H1 (cell line): ENCODE data around the gene C19orf12. TPM values are rescaled to one million over a fixed set of nuclear protein-coding genes. Genes with fewer than 3 reads are reported as not detected.

Source experiments
- CTCF ChIA-PET: fragments of 300-600 bp; sonication (Branson Sonifier 250); formaldehyde crosslinking; loops from one replicate; lab custom pipeline; 2021; ENCODE audit not compliant: partially characterized antibody; lab: Charles Lee
- POLR2A ChIA-PET: fragments of 300-600 bp; sonication (Branson Sonifier 250); formaldehyde crosslinking; loops from one replicate; lab custom pipeline; 2021; ENCODE audit warnings: inconsistent platforms; ENCODE audit not compliant: partially characterized antibody; lab: Charles Lee
- DNase-seq, 2 experiments: peaks; one replicate each; pipeline versions ENCODE4 v3.0.0 to v3.0.0-alpha.2; 2010 to 2022; ENCODE audit warnings: low spot score in 2 of 2, low read depth in 1 of 2, mixed read lengths in 1 of 2
- FAIRE-seq: peaks from 2 replicates; lab custom pipeline; 2011; peaks lifted over from hg19 to GRCh38; lab: Jason Lieb, UNC
- H2AFZ ChIP-seq: 2 replicates; pipeline ENCODE4 v1.8.1; 2012; ENCODE audit warnings: low read length, inconsistent platforms
- H2AK5ac ChIP-seq: 2 replicates; pipeline ENCODE4 v1.6.1; 2013; ENCODE audit warnings: low read depth, low read length
- H2BK120ac ChIP-seq: replicated peaks from 2 replicates; pipeline ENCODE3; 2013; ENCODE audit warnings: low read depth, low read length, inconsistent platforms
- H2BK12ac ChIP-seq: 2 replicates; pipeline ENCODE4 v1.6.1; 2013; ENCODE audit warnings: low read depth, low read length
- H2BK15ac ChIP-seq: 2 replicates; pipeline ENCODE4 v1.6.1; 2013; ENCODE audit warnings: low read length
- H2BK20ac ChIP-seq: 2 replicates; pipeline ENCODE4 v1.6.1; 2013; ENCODE audit warnings: low read length
- H2BK5ac ChIP-seq: 2 replicates; pipeline ENCODE4 v1.6.1; 2013; ENCODE audit warnings: low read depth, low read length
- H3K14ac ChIP-seq: 2 replicates; pipeline ENCODE4 v1.6.1; 2013; ENCODE audit warnings: inconsistent platforms; ENCODE audit not compliant: insufficient read length
- H3K18ac ChIP-seq: 2 replicates; pipeline ENCODE4 v1.6.1; 2013; ENCODE audit warnings: low read length; ENCODE audit errors: extremely low read depth
- H3K23ac ChIP-seq: 2 replicates; pipeline ENCODE4 v1.6.1; 2013; ENCODE audit warnings: inconsistent platforms; ENCODE audit not compliant: insufficient read length
- H3K23me2 ChIP-seq: 2 replicates; pipeline ENCODE4 v1.6.1; 2013; ENCODE audit warnings: low read depth, low read length
- H3K27ac ChIP-seq: 2 replicates; pipeline ENCODE4 v1.6.1; 2011; ENCODE audit warnings: low read depth, low read length, inconsistent platforms
- H3K27me3 ChIP-seq, 4 experiments: replicated peaks in 1 of 4; 1 replicate in 1 of 4; 2 replicates in 3 of 4; pipeline versions ENCODE4 v1.6.1 to v1.8.1; 2011 to 2013; ENCODE audit warnings: low read length in 3 of 4, mild to moderate bottlenecking in 3 of 4, inconsistent platforms in 2 of 4, mixed read lengths in 2 of 4, moderate library complexity in 1 of 4; ENCODE audit not compliant: control insufficient read depth in 3 of 4, insufficient read depth in 3 of 4; ENCODE audit errors: extremely low read depth in 1 of 4
- H3K36me3 ChIP-seq, 4 experiments: 2 replicates each; pipeline versions ENCODE4 v1.6.1 to v1.8.1; 2011 to 2013; ENCODE audit warnings: mild to moderate bottlenecking in 4 of 4, low read length in 3 of 4, moderate library complexity in 2 of 4, control low read depth in 1 of 4, inconsistent platforms in 1 of 4; ENCODE audit not compliant: insufficient read depth in 4 of 4, control insufficient read depth in 2 of 4
- H3K4ac ChIP-seq: replicated peaks from 2 replicates; pipeline ENCODE3; 2013; ENCODE audit warnings: low read length, low read depth, mixed read lengths, inconsistent platforms; ENCODE audit not compliant: insufficient read length
- H3K4me1 ChIP-seq, 4 experiments: replicated peaks in 1 of 4; 1 replicate in 1 of 4; 2 replicates in 3 of 4; pipeline versions ENCODE4 v1.6.1 to v1.8.1; 2011 to 2013; ENCODE audit warnings: low read length in 3 of 4, inconsistent platforms in 2 of 4, mixed read lengths in 1 of 4; ENCODE audit not compliant: insufficient read depth in 4 of 4, control insufficient read depth in 3 of 4
- H3K4me2 ChIP-seq, 2 experiments: 2 replicates each; pipeline versions ENCODE4 v1.6.1 to v1.8.1; 2011 to 2013; ENCODE audit warnings: low read depth in 2 of 2, low read length in 2 of 2, control low read depth in 1 of 2, inconsistent platforms in 1 of 2, mild to moderate bottlenecking in 1 of 2; ENCODE audit not compliant: insufficient read depth in 1 of 2
- H3K4me3 ChIP-seq, 4 experiments: fragments of 200-600, 300-600 bp in 1 of 4; sonication (generic), shearing (Covaris generic), sonication (Bioruptor Twin) in 1 of 4; 2 replicates each; pipeline versions ENCODE4 v1.5.1 to v1.8.1; 2011 to 2016; ENCODE audit warnings: low read length in 4 of 4, low read depth in 3 of 4, control low read depth in 2 of 4, inconsistent platforms in 2 of 4, mild to moderate bottlenecking in 2 of 4, mixed read lengths in 1 of 4, moderate library complexity in 1 of 4; ENCODE audit not compliant: insufficient read depth in 2 of 4; ENCODE audit errors: extremely low read depth in 1 of 4
- H3K56ac ChIP-seq: replicated peaks from 2 replicates; pipeline ENCODE3; 2013; ENCODE audit warnings: low read depth, mild to moderate bottlenecking, mixed read lengths, low read length, inconsistent platforms; ENCODE audit not compliant: insufficient read length
- H3K79me1 ChIP-seq: 2 replicates; pipeline ENCODE4 v1.6.1; 2013; ENCODE audit warnings: low read depth, low read length, control low read depth
- H3K79me2 ChIP-seq, 2 experiments: 2 replicates each; pipeline versions ENCODE4 v1.6.1 to v1.8.1; 2012 to 2013; ENCODE audit warnings: low read length in 2 of 2, mild to moderate bottlenecking in 2 of 2, inconsistent platforms in 1 of 2; ENCODE audit not compliant: insufficient read depth in 2 of 2, control insufficient read depth in 1 of 2
- H3K9ac ChIP-seq, 4 experiments: replicated peaks in 1 of 4; 1 replicate in 1 of 4; 2 replicates in 3 of 4; pipeline versions ENCODE4 v1.6.1 to v1.8.1; 2011 to 2013; ENCODE audit warnings: low read depth in 3 of 4, low read length in 3 of 4, control low read depth in 2 of 4, mild to moderate bottlenecking in 2 of 4, moderate library complexity in 2 of 4, inconsistent platforms in 1 of 4; ENCODE audit errors: extremely low read depth in 1 of 4
- H3K9me3 ChIP-seq, 2 experiments: 2 replicates each; pipeline versions ENCODE4 v1.6.1 to v1.8.1; 2012 to 2013; ENCODE audit warnings: mild to moderate bottlenecking in 2 of 2, moderate library complexity in 2 of 2, control low read depth in 1 of 2, inconsistent platforms in 1 of 2, low read depth in 1 of 2, low read length in 1 of 2, mixed read lengths in 1 of 2; ENCODE audit not compliant: insufficient read depth in 2 of 2
- H4K20me1 ChIP-seq, 2 experiments: replicated peaks in 1 of 2; 2 replicates each; pipeline versions ENCODE3 to v1.8.1; 2011 to 2013; ENCODE audit warnings: inconsistent platforms in 2 of 2, low read length in 2 of 2, mild to moderate bottlenecking in 1 of 2; ENCODE audit not compliant: insufficient read depth in 2 of 2, control insufficient read depth in 1 of 2
- H4K5ac ChIP-seq: 2 replicates; pipeline ENCODE4 v1.6.1; 2013; ENCODE audit warnings: low read length, low read depth, mixed read lengths, inconsistent platforms; ENCODE audit not compliant: insufficient read length
- H4K8ac ChIP-seq: 2 replicates; pipeline ENCODE4 v1.8.0; 2013; ENCODE audit warnings: mild to moderate bottlenecking, moderate library complexity, low read length, inconsistent platforms; ENCODE audit not compliant: insufficient read depth; ENCODE audit errors: extremely low read depth
- H4K91ac ChIP-seq: replicated peaks from 2 replicates; pipeline ENCODE3; 2013; ENCODE audit warnings: low read length, mixed read lengths, inconsistent platforms; ENCODE audit not compliant: insufficient read length
- ATF2 ChIP-seq: IDR thresholded peaks from 2 replicates; pipeline ENCODE4 v1.6.1; 2012; ENCODE audit warnings: low read length, inconsistent platforms
- CTCF ChIP-seq, 3 experiments: IDR thresholded peaks; 1 replicate in 2 of 3; 2 replicates in 1 of 3; pipeline versions ENCODE4 v1.5.1 to v1.6.1; 2011; ENCODE audit warnings: low read length in 3 of 3, mild to moderate bottlenecking in 3 of 3, inconsistent platforms in 2 of 3, low read depth in 1 of 3, moderate library complexity in 1 of 3; ENCODE audit not compliant: insufficient read depth in 1 of 3; ENCODE audit errors: control extremely low read depth in 1 of 3
- EGR1 ChIP-seq: IDR thresholded peaks from 2 replicates; pipeline ENCODE4 v1.6.1; 2011; ENCODE audit warnings: low read depth, low read length, borderline replicate concordance
- EZH2 ChIP-seq: fragments of 200-600 bp; sonication (generic); IDR thresholded peaks from 2 replicates; pipeline ENCODE4 v1.7.1; 2012; ENCODE audit warnings: low read depth, mild to moderate bottlenecking, moderate library complexity, low read length, inconsistent platforms; ENCODE audit not compliant: severe bottlenecking
- GABPA ChIP-seq: IDR thresholded peaks from 2 replicates; pipeline ENCODE4 v1.6.1; 2011; ENCODE audit warnings: mild to moderate bottlenecking, low read length, moderate library complexity, borderline replicate concordance; ENCODE audit not compliant: insufficient read depth
- KDM5A ChIP-seq: fragments of 200-600 bp; IDR thresholded peaks from 2 replicates; pipeline ENCODE4 v1.7.1; 2012; ENCODE audit warnings: mild to moderate bottlenecking, low read length, inconsistent platforms, mixed read lengths
- RFX5 ChIP-seq: IDR thresholded peaks from 2 replicates; pipeline ENCODE4 v1.6.1; 2011; ENCODE audit warnings: low read depth, low read length, improper control_type of control experiment, borderline replicate concordance
- TAF1 ChIP-seq: IDR thresholded peaks from 2 replicates; pipeline ENCODE4 v1.6.1; 2011; ENCODE audit warnings: mild to moderate bottlenecking, low read depth, low read length
- YY1 ChIP-seq: IDR thresholded peaks from 2 replicates; pipeline ENCODE4 v1.6.1; 2011; ENCODE audit warnings: low read depth, mild to moderate bottlenecking, low read length
- WGBS, 2 experiments: shearing (Covaris generic) in 1 of 2; methylation state at CpG; one replicate each; pipeline versions ENCODE4 v1.1.6 to v1.1.7; 2013 to 2015; ENCODE audit warnings: low lambda C conversion rate in 2 of 2, mixed read lengths in 2 of 2, inconsistent platforms in 1 of 2, low coverage in 1 of 2, missing lambda C conversion rate in 1 of 2; ENCODE audit not compliant: insufficient replicate concordance in 2 of 2, insufficient coverage in 1 of 2, insufficient read length in 1 of 2; ENCODE audit errors: extremely low coverage in 1 of 2, missing lambda C conversion rate in 1 of 2; 5-methylcytosine and 5-hydroxymethylcytosine counted together
- polyA plus RNA-seq, 7 experiments: library from polyadenylated mRNA; depleted of rRNA in 3 of 7; stranded (reverse) in 5 of 7; unstranded in 2 of 7; fragments of >200 nt in 5 of 7; fragments of 200-250 nt in 2 of 7; gene quantifications; 1 replicate in 5 of 7; 2 replicates in 1 of 7; 4 replicates in 1 of 7; pipeline versions ENCODE4 v1.2.1 to v1.2.3, GENCODE V29; 2011 to 2013; ENCODE audit warnings: missing spikeins in 2 of 7, mixed read lengths in 2 of 7
- total RNA-seq: library from RNA; stranded (reverse); fragmentation: NEBNext Ultra II Directional; extraction: Animal tissue kit (Norgen Biotek cat#: 25700); gene quantifications from 2 replicates; pipeline ENCODE4 v1.2.1, GENCODE V29; 2021

The C19orf12 gene
- total and polyA plus RNA-seq, 2 of the 8 experiments (the other 6 are each of a cell fraction or from before 2014, with no cell fraction given): 10.7 to 11.9 TPM

- Histone ChIP-seq H3K23me2 (no peaks in the 10 kb centered on the region), H2AK5ac (no peak overlapping the region), H3K9me3 (no peaks in the 10 kb centered on the region), H3K79me1 (no peaks in the 10 kb centered on the region), H2AFZ (no peak overlapping the region), H3K4me1 (peaks cover 2 to 9% (median 5%) of the 10 kb centered on the region in 4 experiments; a peak in 6 of 7 replicates), H2BK120ac (no peak overlapping the region), H4K91ac (no peak overlapping the region), H3K27ac (no peak overlapping the region), H3K79me2 (no peaks in the 10 kb centered on the region), H3K4me2 (no peak overlapping the region), H3K23ac (no peak overlapping the region), H3K56ac (no peak overlapping the region), H2BK20ac (no peak overlapping the region), H4K20me1 (no peaks in the 10 kb centered on the region), H4K5ac (no peak overlapping the region), H4K8ac (no peak overlapping the region), H3K4me3 (no peak overlapping the region), H2BK5ac (no peak overlapping the region), H3K27me3 (peaks cover 0 to 4% (median 1%) of the 10 kb centered on the region in 4 experiments; a peak in 4 of 7 replicates), H2BK15ac (no peak overlapping the region), H3K36me3 (no peaks in the 10 kb centered on the region), H3K14ac (no peak overlapping the region), H3K18ac (no peak overlapping the region), H3K4ac (no peak overlapping the region), H2BK12ac (no peak overlapping the region), H3K9ac (no peak overlapping the region)
- ChIA-PET CTCF (interaction anchor here (0.9 to 3.5 kb wide), 6 partner anchors 10 to 146 kb away, joined by 3 to 16 read pairs (median 5); no protein-coding TSS in a partner anchor), POLR2A (no interaction called here)
- 83% methylated on average over 6 of the region's 6 CpGs; no CpG with 5 or more reads in 1 of the 2 experiments for WGBS, 2 experiments
- DNase-seq (no peak), FAIRE-seq (no peak)
- TF ChIP-seq ATF2: no peak
- TF ChIP-seq GABPA: no peak
- no peak for TF ChIP-seq CTCF (IDR thresholded peaks at IDR 0.05; ENCODE audit: control extremely low read depth in 1 of 3, insufficient read depth in 1 of 3, low read depth in 1 of 3, low read length in 3 of 3)
- no peak for TF ChIP-seq KDM5A
- no peak for TF ChIP-seq TAF1
- TF ChIP-seq EZH2: no peak
- TF ChIP-seq YY1: no peak
- TF ChIP-seq EGR1: no peak
- TF ChIP-seq RFX5: no peak
These were observed 12.8 kb upstream of the C19orf12 start for GRCh38 chr19:29727906-29728305.
